Spinal cord (tissue), 10 donors: ENCODE results near the gene DCK. TPM values are rescaled to one million over a fixed set of nuclear protein-coding genes. Genes with fewer than 3 reads are reported as not detected.
A peak's percentile ranks its signal among the peaks of the same experiment; 100 is the strongest.

Experiments
- DNase-seq, 6 donors: peaks; one replicate each; pipeline versions ENCODE4 v3.0.0 to v3.0.0-alpha.2; 2013 to 2015; ENCODE audit warnings: low spot score in 6 of 6, low read depth in 4 of 6
- H3K27ac ChIP-seq: one replicate; pipeline ENCODE4 v1.5.1; 2013; ENCODE audit warnings: low read depth, low read length, control low read depth
- H3K27me3 ChIP-seq: one replicate; pipeline ENCODE4 v1.6.1; 2013; ENCODE audit warnings: low read length; ENCODE audit not compliant: control insufficient read depth, insufficient read depth
- H3K36me3 ChIP-seq: one replicate; pipeline ENCODE4 v1.6.1; 2013; ENCODE audit warnings: low read length; ENCODE audit not compliant: control insufficient read depth, insufficient read depth
- H3K4me1 ChIP-seq: one replicate; pipeline ENCODE4 v1.6.1; 2013; ENCODE audit warnings: low read length; ENCODE audit not compliant: control insufficient read depth, insufficient read depth
- H3K4me3 ChIP-seq: one replicate; pipeline ENCODE4 v1.5.1; 2013; ENCODE audit warnings: low read depth, low read length, control low read depth
- H3K9me3 ChIP-seq: one replicate; pipeline ENCODE4 v1.6.1; 2013; ENCODE audit warnings: low read length; ENCODE audit not compliant: control insufficient read depth, insufficient read depth
- WGBS: methylation state at CpG from one replicate; pipeline ENCODE4 v1.1.5; 2013; ENCODE audit warnings: missing lambda C conversion rate; ENCODE audit not compliant: insufficient coverage; 5-methylcytosine and 5-hydroxymethylcytosine counted together
- long read RNA-seq, 4 donors: transcript quantifications; one replicate each; lab custom pipeline, GENCODE V29; 2026
- polyA plus RNA-seq, 2 donors: library from polyadenylated mRNA; unstranded; fragments of 120-200 nt; gene quantifications; one replicate each; pipeline ENCODE4 v1.2.1, GENCODE V29; 2013; ENCODE audit not compliant: insufficient read length in 2 of 2
- total RNA-seq, 2 donors: library from RNA; depleted of rRNA in 1 of 2; stranded (reverse); fragments of 120-200 nt in 1 of 2; fragments of >200 nt in 1 of 2; gene quantifications; one replicate each; pipeline versions ENCODE4 v1.2.3 to v1.2.4, GENCODE V29; 2013 to 2014
- donor health status: healthy.

Gene DCK
- total RNA-seq (10 to 100 TPM; 22.6 to 65.6 TPM), polyA plus RNA-seq (10 to 100 TPM; 42.1 to 58.1 TPM)
- long read RNA-seq, donor 1, transcript DCK-201 (7 exons, 2,716 nt), result major isoform, 27 of 27 reads
- long read RNA-seq, donor 1, partial matches to known transcripts, result 0 of 27 reads
- long read RNA-seq, donor 1, other reads (novel, unspliced or antisense), result 0 of 27 reads
- long read RNA-seq, donor 2, transcript DCK-201 (7 exons, 2,716 nt), result major isoform, 6 of 8 reads
- long read RNA-seq, donor 2, partial matches to known transcripts, result 0 of 8 reads
- long read RNA-seq, donor 2, other reads (novel, unspliced or antisense), result 0 of 8 reads
- long read RNA-seq, donor 3, transcript DCK-201 (7 exons, 2,716 nt), result major isoform, 15 of 15 reads
- long read RNA-seq, donor 3, partial matches to known transcripts, result 0 of 15 reads
- long read RNA-seq, donor 3, other reads (novel, unspliced or antisense), result 0 of 15 reads
- long read RNA-seq, donor 4, transcript DCK-201 (7 exons, 2,716 nt), result major isoform, 18 of 68 reads
- long read RNA-seq, donor 4, partial matches to known transcripts, result 47 of 68 reads
- long read RNA-seq, donor 4, other reads (novel, unspliced or antisense), result 0 of 68 reads

DNA sequence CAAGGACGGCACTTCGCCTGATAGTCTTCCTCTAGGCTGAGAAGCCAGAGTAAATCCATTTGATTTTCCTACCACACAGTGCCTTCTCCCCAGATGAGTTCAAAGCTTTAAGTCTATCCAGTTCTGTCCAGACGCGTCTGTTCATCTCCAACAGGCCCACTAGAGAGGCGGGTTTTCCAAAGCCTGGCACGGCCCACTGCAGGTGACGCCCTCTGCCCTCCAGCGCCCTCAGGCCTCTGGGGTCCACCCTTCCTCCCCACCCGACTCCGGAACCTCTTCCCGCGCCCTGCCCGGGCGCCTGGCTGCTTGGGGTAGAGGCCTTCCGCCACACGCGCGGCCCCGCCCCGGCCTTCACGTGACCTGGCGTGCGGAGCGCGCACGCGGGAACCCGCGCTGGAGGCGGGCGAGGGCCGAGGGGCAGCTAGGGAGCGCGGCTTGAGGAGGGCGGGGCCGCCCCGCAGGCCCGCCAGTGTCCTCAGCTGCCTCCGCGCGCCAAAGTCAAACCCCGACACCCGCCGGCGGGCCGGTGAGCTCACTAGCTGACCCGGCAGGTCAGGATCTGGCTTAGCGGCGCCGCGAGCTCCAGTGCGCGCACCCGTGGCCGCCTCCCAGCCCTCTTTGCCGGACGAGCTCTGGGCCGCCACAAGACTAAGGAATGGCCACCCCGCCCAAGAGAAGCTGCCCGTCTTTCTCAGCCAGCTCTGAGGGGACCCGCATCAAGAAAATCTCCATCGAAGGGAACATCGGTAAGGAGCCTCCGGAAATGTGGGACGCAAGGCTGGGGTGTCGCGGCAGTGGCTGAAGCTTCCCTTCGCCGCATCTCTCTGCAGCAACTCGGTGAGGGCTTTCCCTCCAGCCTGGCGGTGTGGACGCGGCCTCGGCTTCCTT, at the start of gene DCK:
DCK (plus strand) TSS at position 469 of the 888 bp plus-strand sequence; CDS start at position 656, 187 bp downstream.
- Histone ChIP-seq H3K9me3 (no peaks in the 10 kb centered on the region), H3K4me1 (peaks cover 12% of the 10 kb centered on the region), H3K4me3 (peak within 1 kb of the TSS; percentile 76), H3K36me3 (peaks cover 4% of the 10 kb centered on the region), H3K27me3 (no peaks in the 10 kb centered on the region), H3K27ac (peak within 1 kb of the TSS; percentile 90)
- peak; percentile 76 to 97 (median 85) for DNase-seq
- WGBS, result under 1% methylated on average over 74 of the region's 74 CpGs

DNA sequence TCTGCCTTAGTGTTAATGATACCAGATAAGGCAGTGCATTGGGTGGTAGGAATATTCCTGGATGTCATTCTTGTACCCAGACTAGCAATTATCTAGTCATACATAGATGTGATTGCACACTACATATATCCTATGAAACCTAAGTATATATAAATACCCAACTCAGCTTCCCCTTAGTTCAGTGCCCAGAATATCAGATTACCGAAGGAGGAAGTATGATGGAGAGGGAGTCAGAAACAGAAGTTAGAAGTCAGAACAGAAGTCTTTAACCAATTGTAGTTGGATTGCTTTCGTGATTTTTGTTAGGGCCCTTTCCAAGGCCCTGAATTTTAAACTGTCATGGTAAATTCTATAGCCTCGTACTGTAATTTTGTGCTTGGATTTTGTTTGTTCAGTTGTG, 48.4 kb upstream of the DCK start:
- no peaks in the 10 kb centered on the region for H3K9me3 ChIP-seq
- DNase-seq, result no peak
- no peaks in the 10 kb centered on the region for H3K27me3 ChIP-seq
- no peak overlapping the region for H3K4me3 ChIP-seq
- H3K27ac ChIP-seq, result no peak overlapping the region
- 100% methylated on average over 1 of the region's 3 CpGs for WGBS
- H3K36me3 ChIP-seq, result no peaks in the 10 kb centered on the region
- H3K4me1 ChIP-seq, result no peaks in the 10 kb centered on the region

DNA sequence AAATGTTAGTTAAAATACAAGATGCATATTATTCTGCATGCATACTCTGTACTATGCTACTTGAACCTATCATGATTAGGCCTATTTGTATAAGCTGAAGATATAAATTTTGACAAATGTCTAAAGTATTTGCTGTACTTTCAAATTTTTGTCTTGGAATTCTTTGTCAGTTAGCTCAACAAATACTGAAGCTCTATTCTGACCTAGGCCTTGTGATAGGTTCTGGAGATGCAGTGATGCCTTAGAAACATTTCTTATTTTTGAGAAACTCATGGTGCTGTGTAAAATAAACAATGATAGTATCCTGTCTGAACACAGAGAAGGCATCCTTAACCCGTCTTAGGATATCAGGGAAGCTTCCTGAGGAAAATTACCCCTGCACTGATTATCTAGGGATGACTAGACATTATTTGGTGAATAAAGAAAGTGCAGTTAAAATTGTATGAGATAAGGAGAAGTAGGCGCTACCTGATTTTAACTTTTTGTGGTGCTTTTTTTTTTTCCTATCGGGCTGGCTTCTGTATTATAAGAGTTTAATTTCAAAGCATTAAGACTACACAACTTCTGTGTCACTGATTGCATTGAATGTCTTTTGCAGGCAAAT, 47.9 kb upstream of the DCK start:
- H3K27ac ChIP-seq, result no peak overlapping the region
- no CpG with 5 or more reads among the region's 3 CpGs for WGBS

DNA sequence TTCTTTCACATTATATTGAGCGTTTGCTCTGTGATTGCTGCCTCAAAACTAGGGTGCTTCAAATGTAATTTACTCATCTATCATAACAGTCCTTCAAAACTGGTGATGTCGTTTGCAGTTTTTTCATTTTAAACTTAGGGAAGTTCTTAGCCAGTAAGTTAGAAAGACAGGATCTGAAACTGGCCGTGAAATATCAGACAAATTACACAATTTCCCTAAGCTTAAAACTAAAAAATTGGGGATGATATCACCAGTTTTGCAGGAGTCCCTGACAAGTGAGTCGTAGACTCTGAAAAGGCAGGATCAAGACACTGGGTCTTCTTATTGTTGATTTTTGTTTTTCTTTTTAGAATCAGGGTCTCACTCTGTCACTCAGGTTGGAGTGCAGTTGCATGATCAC, 46.5 kb upstream of the DCK start:
- H3K27ac ChIP-seq, result no peak overlapping the region
- WGBS, result no CpG with 5 or more reads among the region's 4 CpGs
- no peaks in the 10 kb centered on the region for H3K9me3 ChIP-seq
- H3K36me3 ChIP-seq, result no peaks in the 10 kb centered on the region
- no peak for DNase-seq
- no peak overlapping the region for H3K4me3 ChIP-seq
- no peaks in the 10 kb centered on the region for H3K4me1 ChIP-seq
- no peaks in the 10 kb centered on the region for H3K27me3 ChIP-seq

More for the DNA sequence above, 47.9 kb upstream of the DCK start:
- Histone ChIP-seq H3K27me3 (no peaks in the 10 kb centered on the region), H3K4me3 (no peak overlapping the region), H3K36me3 (no peaks in the 10 kb centered on the region), H3K9me3 (no peaks in the 10 kb centered on the region), H3K4me1 (no peaks in the 10 kb centered on the region)
- DNase-seq, result no peak

DNA sequence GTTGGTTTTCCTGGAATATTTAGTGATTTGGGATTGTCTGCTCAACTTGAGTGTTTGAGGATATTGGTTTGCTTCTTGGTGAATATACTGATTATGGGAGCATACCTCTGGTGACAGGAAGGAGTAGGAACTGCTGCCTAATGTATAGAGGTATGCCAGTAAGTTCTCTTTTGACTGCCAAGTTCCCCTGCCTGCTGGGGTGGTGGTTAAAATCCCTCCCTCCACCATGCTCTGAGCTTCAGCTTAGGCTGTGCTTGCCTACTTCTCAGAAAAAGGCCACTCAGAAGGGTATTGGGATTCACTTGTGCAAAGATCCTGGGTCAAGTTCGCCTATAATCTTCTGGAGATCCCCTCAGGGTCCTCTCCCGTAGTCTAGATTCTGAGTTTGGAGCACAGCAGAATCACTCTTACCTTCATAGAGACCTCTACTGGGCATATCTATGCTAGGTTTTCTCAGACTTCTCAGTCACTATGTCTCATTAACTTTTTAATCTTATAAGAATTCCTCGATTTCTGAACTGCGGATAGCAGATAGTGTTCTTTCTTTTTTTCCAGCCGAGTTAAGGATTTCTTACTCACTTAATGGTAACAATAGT, 44.7 kb upstream of the DCK start:
- Histone ChIP-seq H3K4me3 (no peak overlapping the region), H3K27ac (no peak overlapping the region), H3K4me1 (no peaks in the 10 kb centered on the region), H3K9me3 (no peaks in the 10 kb centered on the region), H3K27me3 (no peaks in the 10 kb centered on the region), H3K36me3 (no peaks in the 10 kb centered on the region)
- DNase-seq, result no peak
- WGBS, result no CpG with 5 or more reads among the region's 5 CpGs

DNA sequence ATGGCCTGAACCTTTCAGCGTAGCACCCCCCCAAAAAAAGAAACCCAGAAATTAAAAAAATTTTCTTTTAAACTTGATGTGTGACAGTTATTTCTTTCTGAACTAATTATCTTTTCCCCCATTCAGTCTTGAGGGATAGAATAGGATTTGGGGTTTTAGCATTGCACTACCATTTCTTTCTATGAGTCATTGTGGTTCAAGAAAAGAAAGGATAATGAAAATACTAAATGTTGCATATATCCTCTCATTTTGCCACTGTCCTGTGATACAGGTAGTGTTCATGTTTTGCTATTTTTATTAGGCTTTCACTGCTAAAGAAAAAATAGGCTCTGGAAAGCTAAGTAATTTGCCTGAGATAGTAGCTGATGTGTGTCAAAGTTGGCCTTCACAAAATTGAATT, 39.4 kb upstream of the DCK start:
- no CpG with 5 or more reads among the region's 1 CpG for WGBS
- DNase-seq, result no peak
- no peak overlapping the region for H3K27ac ChIP-seq
- H3K9me3 ChIP-seq, result no peaks in the 10 kb centered on the region
- no peaks in the 10 kb centered on the region for H3K4me1 ChIP-seq
- H3K4me3 ChIP-seq, result no peak overlapping the region
- H3K27me3 ChIP-seq, result no peaks in the 10 kb centered on the region
- H3K36me3 ChIP-seq, result peaks cover under 1% of the 10 kb centered on the region

DNA sequence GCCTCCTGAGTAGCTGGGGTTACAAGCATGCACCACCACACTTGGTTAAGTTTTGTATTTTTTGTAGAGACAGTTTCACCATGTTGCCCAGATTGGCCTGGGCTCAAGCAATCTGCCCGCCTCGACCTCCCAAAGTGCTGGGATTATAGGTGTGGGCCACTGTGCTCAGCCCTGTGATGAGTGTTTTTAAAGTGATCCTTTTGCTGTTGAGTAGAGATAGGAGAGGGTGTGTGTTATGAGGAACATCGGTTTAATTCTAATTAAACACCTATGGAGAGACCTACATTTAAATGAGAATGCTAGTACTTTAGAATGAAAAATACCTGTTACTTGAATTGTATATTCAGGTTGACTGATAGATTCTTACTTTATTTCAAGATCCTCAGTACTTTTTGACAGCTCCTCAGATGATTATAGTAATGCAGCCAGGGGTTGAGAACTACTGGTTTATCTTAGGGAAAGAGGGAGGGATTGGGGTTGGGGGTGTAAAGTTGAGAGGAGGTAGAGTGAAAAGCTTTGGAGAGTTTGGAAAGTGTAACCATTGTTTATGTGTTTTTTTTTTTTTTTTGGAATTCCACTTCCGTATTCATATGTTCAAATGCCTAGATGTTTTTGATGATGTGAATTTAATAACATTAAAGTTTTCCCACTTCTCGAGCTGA, 36.8 kb upstream of the DCK start:
- Histone ChIP-seq H3K4me1 (no peaks in the 10 kb centered on the region), H3K27ac (no peak overlapping the region), H3K9me3 (no peaks in the 10 kb centered on the region), H3K27me3 (no peaks in the 10 kb centered on the region), H3K36me3 (peaks cover 6% of the 10 kb centered on the region), H3K4me3 (no peak overlapping the region)
- 100% methylated on average over 2 of the region's 5 CpGs for WGBS
- no peak for DNase-seq

DNA sequence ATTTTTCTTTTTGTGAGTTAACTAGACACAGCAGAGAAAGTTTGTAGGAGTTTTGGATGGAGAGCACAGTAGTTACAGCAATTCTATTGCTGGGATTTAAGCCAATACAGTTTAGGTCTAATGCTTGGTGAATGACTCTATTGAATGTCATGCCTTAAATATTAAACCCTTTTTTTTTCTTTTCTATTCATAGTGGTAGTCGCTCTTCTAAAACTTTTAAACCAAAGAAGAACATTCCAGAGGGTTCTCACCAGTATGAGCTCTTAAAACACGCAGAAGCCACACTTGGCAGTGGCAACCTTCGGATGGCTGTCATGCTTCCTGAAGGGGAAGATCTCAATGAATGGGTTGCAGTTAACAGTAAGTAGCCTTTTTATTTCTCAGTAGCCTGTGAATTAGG, 34.8 kb upstream of the DCK start:
- Histone ChIP-seq H3K36me3 (peaks cover 10% of the 10 kb centered on the region), H3K4me3 (no peak overlapping the region), H3K27me3 (no peaks in the 10 kb centered on the region), H3K4me1 (no peaks in the 10 kb centered on the region), H3K9me3 (no peaks in the 10 kb centered on the region), H3K27ac (no peak overlapping the region)
- peak in 1 of 6 donors; percentile 16 for DNase-seq
- 58% methylated on average over 2 of the region's 3 CpGs for WGBS
